Tibial artery (tissue), 4 donors: ENCODE data around the gene MYO18A.
A peak's percentile ranks its signal among the peaks of the same experiment; 100 is the strongest.

Experiments used
- DNase-seq, 2 donors: peaks; one replicate each; pipeline ENCODE4 v3.0.0-alpha.2; 2019
- H3K27ac ChIP-seq, 2 donors: fragments of 200-600 bp; sonication (generic) in 1 of 2; 1 replicate in 1 of 2; 2 replicates in 1 of 2; pipeline ENCODE4 v1.5.1; 2018 to 2019; ENCODE audit warnings: mild to moderate bottlenecking in 1 of 2
- H3K27me3 ChIP-seq, 2 donors: fragments of 200-600 bp; sonication (generic) in 1 of 2; one replicate each; pipeline versions ENCODE4 v1.5.1 to v1.6.0; 2016 to 2019
- H3K36me3 ChIP-seq, 3 donors: fragments of 200-600 bp; sonication (generic) in 2 of 3; one replicate each; pipeline ENCODE4 v1.5.1; 2016 to 2019; ENCODE audit warnings: mild to moderate bottlenecking in 2 of 3
- H3K4me1 ChIP-seq, 4 donors: fragments of 200-600 bp; sonication (generic) in 2 of 4; 1 replicate in 3 of 4; 2 replicates in 1 of 4; pipeline ENCODE4 v1.5.1; 2016 to 2019
- H3K4me3 ChIP-seq, 2 donors: fragments of 200-600 bp; sonication (generic) in 1 of 2; 1 replicate in 1 of 2; 2 replicates in 1 of 2; pipeline ENCODE4 v1.5.1; 2018 to 2019; ENCODE audit warnings: mild to moderate bottlenecking in 2 of 2
- H3K9me3 ChIP-seq, 3 donors: fragments of 200-600 bp; sonication (generic) in 1 of 3; one replicate each; pipeline ENCODE4 v1.5.1; 2016 to 2019
- intact Hi-C: fragments of 100-400 bp; cut with DNase I; formaldehyde crosslinking; loops from one replicate; pipeline ENCODE4 v1.15.0; 2023; ENCODE audit warnings: low total_unique reads
- TF ChIP-seq, protein P1 (sequence below), 2 experiments: fragments of 200-600 bp in 1 of 2; fragments of 450-650 bp in 1 of 2; IDR thresholded peaks; one replicate each; pipeline ENCODE4 v1.5.1; 2017 to 2019; ENCODE audit warnings: antibody characterized with exemption in 2 of 2, mild to moderate bottlenecking in 1 of 2, moderate library complexity in 1 of 2

MYO18A gene

DNA sequence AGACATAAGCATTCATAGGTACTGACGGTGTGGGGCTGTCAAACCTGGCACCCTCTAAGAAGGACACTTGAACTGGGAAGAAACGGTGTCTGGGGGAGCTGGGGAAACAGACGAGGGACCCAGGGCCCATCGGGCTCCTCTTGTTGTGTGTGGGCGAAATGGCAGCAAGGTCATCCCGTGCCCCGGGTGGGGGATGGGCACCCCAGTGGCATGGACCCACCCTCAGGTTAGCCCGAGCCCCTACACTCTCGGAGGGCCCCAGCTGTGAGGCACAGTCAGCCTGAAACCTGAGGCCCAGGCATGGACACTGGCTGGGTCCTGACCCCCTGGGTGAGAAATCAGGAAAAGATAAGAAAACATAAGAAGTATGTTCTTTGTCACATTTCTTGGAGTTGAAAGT lies 57.1 kb downstream of the MYO18A start:
- no peak for DNase-seq
- H3K27me3 ChIP-seq, result no peaks in the 10 kb centered on the region
- peaks cover 33 to 51% (median 50%) of the 10 kb centered on the region in 3 donors for H3K36me3 ChIP-seq
- TF ChIP-seq, protein P1, sequence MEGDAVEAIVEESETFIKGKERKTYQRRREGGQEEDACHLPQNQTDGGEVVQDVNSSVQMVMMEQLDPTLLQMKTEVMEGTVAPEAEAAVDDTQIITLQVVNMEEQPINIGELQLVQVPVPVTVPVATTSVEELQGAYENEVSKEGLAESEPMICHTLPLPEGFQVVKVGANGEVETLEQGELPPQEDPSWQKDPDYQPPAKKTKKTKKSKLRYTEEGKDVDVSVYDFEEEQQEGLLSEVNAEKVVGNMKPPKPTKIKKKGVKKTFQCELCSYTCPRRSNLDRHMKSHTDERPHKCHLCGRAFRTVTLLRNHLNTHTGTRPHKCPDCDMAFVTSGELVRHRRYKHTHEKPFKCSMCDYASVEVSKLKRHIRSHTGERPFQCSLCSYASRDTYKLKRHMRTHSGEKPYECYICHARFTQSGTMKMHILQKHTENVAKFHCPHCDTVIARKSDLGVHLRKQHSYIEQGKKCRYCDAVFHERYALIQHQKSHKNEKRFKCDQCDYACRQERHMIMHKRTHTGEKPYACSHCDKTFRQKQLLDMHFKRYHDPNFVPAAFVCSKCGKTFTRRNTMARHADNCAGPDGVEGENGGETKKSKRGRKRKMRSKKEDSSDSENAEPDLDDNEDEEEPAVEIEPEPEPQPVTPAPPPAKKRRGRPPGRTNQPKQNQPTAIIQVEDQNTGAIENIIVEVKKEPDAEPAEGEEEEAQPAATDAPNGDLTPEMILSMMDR (IDR thresholded peaks at IDR 0.05), result no peak
- peaks cover 0 to 4% (median 4%) of the 10 kb centered on the region in 4 donors for H3K4me1 ChIP-seq
- intact Hi-C loops, result no loop called here
- no peaks in the 10 kb centered on the region for H3K9me3 ChIP-seq
- H3K4me3 ChIP-seq, result no peak overlapping the region
- no peak overlapping the region for H3K27ac ChIP-seq

DNA sequence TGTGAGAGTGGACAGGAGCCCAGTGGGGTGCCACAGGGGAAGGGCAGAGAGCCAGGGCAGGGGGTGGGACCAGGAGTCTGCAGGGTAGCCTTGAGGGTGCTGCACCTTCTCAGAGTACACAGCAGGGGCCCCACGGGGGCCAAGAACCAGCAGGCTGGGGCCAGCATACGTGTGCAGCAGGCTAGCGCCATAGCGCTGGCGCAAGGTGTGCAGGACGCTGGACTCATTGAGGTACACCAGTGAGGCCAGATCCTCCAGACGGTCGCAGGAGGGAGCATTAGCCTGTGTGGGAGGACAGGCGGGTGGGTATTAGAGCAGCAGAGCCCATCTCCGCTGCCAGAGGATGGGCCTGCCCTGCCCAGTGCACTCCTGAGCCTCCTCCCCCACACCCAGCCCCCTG lies 58.8 kb downstream of the MYO18A start:
- Histone ChIP-seq H3K4me1 (peaks cover 0 to 4% (median 2%) of the 10 kb centered on the region in 4 donors), H3K27ac (no peak overlapping the region), H3K36me3 (peaks cover 33 to 48% (median 46%) of the 10 kb centered on the region in 3 donors), H3K27me3 (no peaks in the 10 kb centered on the region), H3K4me3 (no peak overlapping the region), H3K9me3 (no peaks in the 10 kb centered on the region)
- TF ChIP-seq, protein P1 (IDR thresholded peaks at IDR 0.05), result no peak
- intact Hi-C loops, result no loop called here
- no peak for DNase-seq

DNA sequence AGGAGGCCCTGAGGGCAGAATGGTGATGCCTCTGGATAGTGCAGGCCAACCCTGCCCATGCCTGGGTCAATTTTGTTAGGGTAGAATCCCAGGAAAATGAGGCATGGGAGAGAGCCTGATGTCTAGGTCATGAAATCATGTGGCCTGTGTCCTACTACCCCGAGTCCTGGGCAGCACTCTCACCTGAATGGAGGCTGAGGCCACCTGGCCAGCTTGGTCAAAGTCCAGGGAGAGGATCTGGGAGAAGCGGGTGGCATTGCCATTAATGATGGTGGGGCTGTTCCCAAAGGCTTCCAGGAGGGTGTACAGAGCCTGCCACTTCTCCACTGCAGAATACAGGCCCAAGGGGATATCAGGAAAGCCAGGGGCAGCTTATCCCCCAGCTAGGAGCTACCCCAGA lies 59.8 kb downstream of the MYO18A start:
- H3K27me3 ChIP-seq, result no peaks in the 10 kb centered on the region
- no peak overlapping the region for H3K27ac ChIP-seq
- no peak overlapping the region for H3K4me3 ChIP-seq
- H3K9me3 ChIP-seq, result no peaks in the 10 kb centered on the region
- H3K4me1 ChIP-seq, result peaks cover 0 to 4% (median 2%) of the 10 kb centered on the region in 4 donors
- TF ChIP-seq, protein P1 (IDR thresholded peaks at IDR 0.05), result no peak
- DNase-seq, result no peak
- peaks cover 33 to 56% (median 50%) of the 10 kb centered on the region in 3 donors for H3K36me3 ChIP-seq
- intact Hi-C loops, result no loop called here

DNA sequence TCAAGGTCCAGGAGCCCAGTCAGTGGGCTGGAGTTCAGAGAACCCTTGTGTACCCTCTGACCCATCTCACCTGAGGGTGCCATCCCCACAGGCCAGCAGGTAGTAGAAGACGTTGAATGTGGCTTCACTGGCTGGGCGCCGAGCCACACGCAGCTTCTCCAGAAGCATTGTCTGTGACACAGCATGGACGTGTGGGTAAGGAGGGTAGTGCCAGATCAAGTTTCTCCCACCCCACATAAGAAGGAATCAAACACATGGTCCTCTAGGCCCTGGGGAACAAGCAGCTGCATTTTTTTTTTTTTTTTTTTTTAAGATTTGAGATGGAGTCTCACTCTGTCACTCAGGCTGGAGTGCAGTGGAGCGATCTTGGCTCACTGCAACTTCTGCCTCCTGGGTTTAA lies 60.9 kb downstream of the MYO18A start:
- H3K4me3 ChIP-seq, result no peak overlapping the region
- no peaks in the 10 kb centered on the region for H3K9me3 ChIP-seq
- H3K27ac ChIP-seq, result no peak overlapping the region
- H3K36me3 ChIP-seq, result peaks cover 33 to 66% (median 62%) of the 10 kb centered on the region in 3 donors
- H3K27me3 ChIP-seq, result no peaks in the 10 kb centered on the region
- DNase-seq, result no peak
- TF ChIP-seq, protein P1 (IDR thresholded peaks at IDR 0.05), result no peak
- H3K4me1 ChIP-seq, result no peaks in the 10 kb centered on the region
- intact Hi-C loops, result no loop called here

DNA sequence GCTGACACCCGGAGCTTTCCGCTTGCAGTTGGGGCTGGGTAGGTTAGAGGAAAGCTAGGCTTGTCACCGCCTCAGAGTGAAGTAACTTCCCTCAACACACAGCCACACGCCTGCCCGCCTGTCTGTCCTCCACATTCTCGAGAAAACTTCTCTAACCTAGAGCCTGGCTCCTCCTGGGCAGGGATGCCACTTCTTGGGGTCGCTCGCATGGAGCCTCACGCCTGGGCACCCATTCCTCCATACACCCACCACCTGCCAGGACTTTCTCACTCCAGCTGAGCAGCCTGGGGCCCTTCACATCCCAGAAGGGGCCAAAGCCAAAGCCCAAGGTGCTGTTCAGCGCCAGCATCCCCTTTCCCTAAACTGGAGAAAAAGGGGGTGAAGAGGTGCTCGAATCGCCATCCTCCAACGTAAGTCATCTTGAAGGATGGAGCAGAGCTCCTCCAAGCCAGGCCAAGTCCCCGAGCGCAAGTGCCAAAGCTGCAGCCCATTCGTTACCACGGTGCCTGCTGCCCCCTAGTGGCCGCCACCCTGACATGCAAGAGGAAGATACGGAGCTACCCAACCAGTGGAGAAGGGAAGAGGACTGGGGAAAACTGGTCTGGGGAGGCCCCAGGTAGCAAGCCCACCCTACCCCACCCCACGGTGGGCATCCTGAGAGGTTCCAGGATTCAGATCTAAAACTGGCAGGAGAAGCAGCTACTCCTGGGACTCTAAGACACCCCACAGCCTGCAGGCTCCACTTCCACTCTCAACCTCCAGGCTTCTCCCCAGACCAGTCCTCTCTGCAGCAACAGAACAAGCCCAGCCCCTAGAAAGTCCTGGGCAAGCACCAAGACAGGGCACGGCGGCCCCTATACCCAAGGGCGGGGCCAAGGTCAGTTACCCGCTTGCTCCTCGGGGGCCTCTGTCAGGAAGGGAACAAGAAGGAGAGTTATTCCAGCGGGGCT lies 63.1 kb downstream of the MYO18A start:
- no peak overlapping the region for H3K27ac ChIP-seq
- intact Hi-C loops, result no loop called here
- peak; percentile 78 to 80 for DNase-seq
- TF ChIP-seq, protein P1 (IDR thresholded peaks at IDR 0.05), result peak; percentile 76 to 85
- H3K4me1 ChIP-seq, result peaks cover 0 to 17% (median 6%) of the 10 kb centered on the region in 4 donors
- H3K4me3 ChIP-seq, result no peak overlapping the region
- H3K27me3 ChIP-seq, result no peaks in the 10 kb centered on the region
- H3K9me3 ChIP-seq, result no peaks in the 10 kb centered on the region
- H3K36me3 ChIP-seq, result peaks cover 32 to 84% (median 64%) of the 10 kb centered on the region in 3 donors
